Measurements from ENCODE around the gene MSL3.

Gene MSL3

DNA sequence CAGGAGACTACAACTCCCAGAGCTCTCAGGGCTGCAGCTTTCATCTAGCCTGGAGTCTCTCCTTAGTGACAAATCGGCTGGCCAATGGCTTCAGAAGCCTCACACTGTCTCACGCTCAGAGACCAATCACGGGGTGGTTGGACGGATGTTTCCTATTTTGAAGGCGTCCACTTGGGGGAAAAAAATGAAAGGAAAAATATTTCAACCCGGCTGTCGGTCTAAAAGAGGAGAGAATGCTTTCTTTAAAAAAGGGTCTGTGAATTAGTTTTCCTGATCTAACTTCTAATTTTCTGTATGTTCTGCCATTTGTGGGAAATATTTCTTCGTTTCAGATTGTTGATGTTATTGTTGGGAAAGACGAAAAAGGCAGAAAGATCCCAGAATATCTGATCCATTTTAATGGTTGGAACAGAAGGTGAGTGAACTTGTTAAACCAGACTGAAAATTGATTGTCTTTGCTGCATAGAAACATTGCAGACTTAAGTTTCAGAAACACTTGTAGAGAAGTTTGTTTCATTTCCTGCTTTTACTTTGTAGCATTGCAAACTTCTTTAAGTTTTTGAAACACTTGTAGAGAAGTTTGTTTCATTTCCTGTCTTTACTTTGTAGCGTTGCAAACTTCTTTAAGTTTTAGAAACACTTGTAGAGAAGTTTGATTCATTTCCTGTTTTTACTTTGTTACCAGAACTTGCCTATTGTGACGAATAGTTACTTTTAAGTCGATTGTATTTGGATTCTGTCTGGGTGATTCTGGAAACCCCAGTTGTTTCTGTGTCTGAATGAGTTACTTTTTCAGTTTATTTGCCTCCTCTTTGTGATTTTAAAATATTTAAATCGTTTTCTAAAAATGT lies 1.6 kb downstream of the MSL3 start:
- TF ChIP-seq REST (IDR thresholded peaks at IDR 0.05; ENCODE audit: insufficient read depth in 1 of 2, low read depth in 2 of 2, low read length in 2 of 2), result no peak

DNA sequence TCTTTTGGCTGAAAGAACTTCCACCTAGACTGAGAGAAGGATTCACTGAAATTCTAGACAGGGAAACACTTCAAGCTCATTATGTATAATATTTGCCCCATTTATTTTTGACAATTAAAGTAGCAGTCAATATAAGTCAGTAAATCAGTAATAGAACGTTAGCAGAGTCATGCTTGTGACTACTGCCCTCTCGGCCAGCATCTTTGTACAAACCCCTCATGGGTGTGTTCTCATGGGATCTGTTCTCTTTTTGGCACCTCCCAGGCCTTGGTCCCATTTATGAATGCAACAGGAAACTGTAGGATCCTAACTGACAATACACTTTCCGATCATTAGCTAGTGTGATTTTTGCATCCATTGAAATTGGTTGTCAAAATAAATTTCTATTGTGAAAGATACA lies 2.9 kb downstream of the MSL3 start:
- no peak for TF ChIP-seq SIN3A (IDR thresholded peaks at IDR 0.05; ENCODE audit: borderline replicate concordance, insufficient read depth, low read length)
- TF ChIP-seq TAF1 (IDR thresholded peaks at IDR 0.05; ENCODE audit: borderline replicate concordance, insufficient read depth, low read length), result no peak
- TF ChIP-seq REST (IDR thresholded peaks at IDR 0.05; ENCODE audit: insufficient read depth in 1 of 2, low read depth in 2 of 2, low read length in 2 of 2), result no peak
- TF ChIP-seq POLR2AphosphoS5 (IDR thresholded peaks at IDR 0.05; ENCODE audit: low read depth, low read length), result no peak
- no peak for TF ChIP-seq FOXP2 (optimal IDR thresholded peaks at IDR 0.05; ENCODE audit: borderline replicate concordance, extremely low read depth, extremely low read length, insufficient read depth)

GRCh38 chrX:11764602-11765067 lies 6.6 kb downstream of the MSL3 start:
- no peak for TF ChIP-seq TAF1 (IDR thresholded peaks at IDR 0.05; ENCODE audit: borderline replicate concordance, insufficient read depth, low read length)
- TF ChIP-seq SIN3A (IDR thresholded peaks at IDR 0.05; ENCODE audit: borderline replicate concordance, insufficient read depth, low read length), result no peak
- no peak for TF ChIP-seq REST (IDR thresholded peaks at IDR 0.05; ENCODE audit: insufficient read depth in 1 of 2, low read depth in 2 of 2, low read length in 2 of 2)
- no peak for TF ChIP-seq FOXP2 (optimal IDR thresholded peaks at IDR 0.05; ENCODE audit: borderline replicate concordance, extremely low read depth, extremely low read length, insufficient read depth)
- no peak for TF ChIP-seq POLR2AphosphoS5 (IDR thresholded peaks at IDR 0.05; ENCODE audit: low read depth, low read length)

DNA sequence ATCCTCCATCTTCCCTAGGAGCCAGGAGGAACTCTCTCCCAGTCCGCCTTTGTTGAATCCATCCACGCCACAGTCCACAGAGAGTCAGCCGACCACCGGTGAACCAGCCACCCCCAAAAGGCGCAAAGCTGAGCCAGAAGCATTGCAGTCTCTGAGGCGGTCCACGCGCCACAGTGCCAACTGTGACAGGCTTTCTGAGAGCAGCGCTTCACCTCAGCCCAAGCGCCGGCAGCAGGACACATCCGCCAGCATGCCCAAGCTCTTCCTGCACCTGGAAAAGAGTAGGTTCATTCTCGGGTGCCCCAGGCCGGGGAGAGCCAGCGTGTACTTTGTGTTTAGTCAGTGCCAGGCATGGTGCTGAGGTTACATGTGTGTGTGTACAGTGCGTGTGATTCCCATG lies 7.4 kb downstream of the MSL3 start:
- TF ChIP-seq REST (IDR thresholded peaks at IDR 0.05; ENCODE audit: insufficient read depth in 1 of 2, low read depth in 2 of 2, low read length in 2 of 2) (no peak), POLR2AphosphoS5 (IDR thresholded peaks at IDR 0.05; ENCODE audit: low read depth, low read length) (no peak), FOXP2 (optimal IDR thresholded peaks at IDR 0.05; ENCODE audit: borderline replicate concordance, extremely low read depth, extremely low read length, insufficient read depth) (no peak), SIN3A (IDR thresholded peaks at IDR 0.05; ENCODE audit: borderline replicate concordance, insufficient read depth, low read length) (no peak), TAF1 (IDR thresholded peaks at IDR 0.05; ENCODE audit: borderline replicate concordance, insufficient read depth, low read length) (no peak)

Measured in PFSK-1 (cell line).